Breast epithelium (tissue), 3 donors: ENCODE measurements around the gene TMEM229A.

Experiments
- POLR2A ChIP-seq: fragments of 450-650 bp; IDR thresholded peaks from one replicate; pipeline ENCODE4 v1.6.1; 2016; ENCODE audit warnings: antibody characterized with exemption, mild to moderate bottlenecking, moderate library complexity
- TF ChIP-seq, protein P1 (sequence below), 3 donors: fragments of 450-650 bp; IDR thresholded peaks; one replicate each; pipeline ENCODE4 v1.5.1; 2016 to 2017; ENCODE audit warnings: antibody characterized with exemption in 3 of 3, mild to moderate bottlenecking in 3 of 3, moderate library complexity in 3 of 3

DNA sequence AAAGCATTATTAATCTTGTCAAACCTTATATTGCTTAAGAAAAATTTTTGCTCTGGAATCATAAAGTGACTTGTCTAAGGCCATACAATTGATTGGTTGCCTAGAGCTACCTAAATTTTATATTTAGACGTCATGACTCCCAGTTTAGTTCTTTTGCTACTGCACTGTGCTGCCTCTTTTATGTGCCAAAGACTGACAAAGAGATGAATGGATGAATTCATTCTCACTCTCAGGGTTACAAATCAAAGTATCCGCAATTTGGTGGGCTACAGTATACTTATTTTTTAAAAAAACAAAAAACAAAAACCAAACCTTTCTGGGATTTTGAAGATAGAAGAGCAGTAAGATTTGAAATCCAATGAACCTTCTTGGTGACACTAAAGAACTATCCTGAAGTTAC lies 27.7 kb upstream of the TMEM229A start:
- no peak for TF ChIP-seq POLR2A
- TF ChIP-seq, protein P1, sequence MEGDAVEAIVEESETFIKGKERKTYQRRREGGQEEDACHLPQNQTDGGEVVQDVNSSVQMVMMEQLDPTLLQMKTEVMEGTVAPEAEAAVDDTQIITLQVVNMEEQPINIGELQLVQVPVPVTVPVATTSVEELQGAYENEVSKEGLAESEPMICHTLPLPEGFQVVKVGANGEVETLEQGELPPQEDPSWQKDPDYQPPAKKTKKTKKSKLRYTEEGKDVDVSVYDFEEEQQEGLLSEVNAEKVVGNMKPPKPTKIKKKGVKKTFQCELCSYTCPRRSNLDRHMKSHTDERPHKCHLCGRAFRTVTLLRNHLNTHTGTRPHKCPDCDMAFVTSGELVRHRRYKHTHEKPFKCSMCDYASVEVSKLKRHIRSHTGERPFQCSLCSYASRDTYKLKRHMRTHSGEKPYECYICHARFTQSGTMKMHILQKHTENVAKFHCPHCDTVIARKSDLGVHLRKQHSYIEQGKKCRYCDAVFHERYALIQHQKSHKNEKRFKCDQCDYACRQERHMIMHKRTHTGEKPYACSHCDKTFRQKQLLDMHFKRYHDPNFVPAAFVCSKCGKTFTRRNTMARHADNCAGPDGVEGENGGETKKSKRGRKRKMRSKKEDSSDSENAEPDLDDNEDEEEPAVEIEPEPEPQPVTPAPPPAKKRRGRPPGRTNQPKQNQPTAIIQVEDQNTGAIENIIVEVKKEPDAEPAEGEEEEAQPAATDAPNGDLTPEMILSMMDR (IDR thresholded peaks at IDR 0.05): no peak
